GM12891 (cell line): ENCODE data around the gene ZNF343.

Experiments used
- POLR2A ChIP-seq: IDR thresholded peaks from 2 replicates; pipeline ENCODE4 v1.6.1; 2011; ENCODE audit warnings: low read depth, low read length, control low read depth
- TAF1 ChIP-seq: IDR thresholded peaks from 2 replicates; pipeline ENCODE4 v1.6.1; 2011; ENCODE audit warnings: low read depth, low read length, control low read depth

DNA sequence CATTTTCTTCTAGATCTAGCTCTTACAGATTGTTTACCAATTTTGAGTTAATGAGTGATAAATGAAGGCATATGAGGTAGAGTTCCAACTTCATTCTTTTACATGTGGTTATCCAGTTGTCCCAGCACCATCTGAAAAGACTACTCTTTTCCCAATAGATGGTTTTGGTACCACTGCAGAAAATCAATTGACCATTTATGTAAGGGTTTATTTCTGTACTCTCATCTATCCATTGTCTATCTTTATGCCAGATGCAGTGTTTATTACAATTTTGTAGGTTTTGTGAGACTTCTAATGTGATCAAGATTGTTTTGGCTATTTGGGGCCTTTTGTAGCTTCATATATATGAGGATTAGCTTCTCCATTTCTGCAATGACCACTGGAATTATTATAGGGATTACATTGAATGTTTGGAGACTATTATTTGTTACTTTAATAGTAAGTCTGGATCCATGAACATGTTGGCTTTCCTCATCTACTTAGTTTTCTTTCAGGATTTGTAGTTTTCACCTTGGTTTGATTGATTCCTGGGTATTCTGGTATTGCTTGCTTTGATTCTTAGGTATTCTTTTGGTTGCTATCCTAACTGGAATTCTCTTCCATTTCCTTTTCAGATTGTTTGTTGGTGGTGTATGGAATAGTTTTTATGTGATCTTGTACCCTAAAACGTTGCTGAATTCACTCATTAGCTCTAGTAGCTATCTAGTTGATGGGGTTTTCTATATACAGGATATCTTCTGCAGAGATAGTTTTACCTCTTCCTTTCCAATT lies 48.5 kb downstream of the ZNF343 start:
- TF ChIP-seq TAF1, result no peak
- peak; percentile 63 for TF ChIP-seq POLR2A
